HCT116 (cell line): Measurements from ENCODE around the gene RPUSD3. TPM values are rescaled to one million over a fixed set of nuclear protein-coding genes. Genes with fewer than 3 reads are reported as not detected.

Experiments
- ATAC-seq: fragments of 200-7000 bp; cut with Tn5 transposase; 2 replicates; pipeline ENCODE4 v1.9.1; 2020; ENCODE audit warnings: mild to moderate bottlenecking, moderate library complexity
- BruUV-seq: library from RNA; stranded (reverse); fragments of 400-500 nt; replicated peaks from 2 replicates; lab custom pipeline; 2021; lab: Mats Ljungman, UMichigan
- CTCF ChIA-PET: fragments of 300-600 bp; sonication (Branson Sonifier 250); formaldehyde crosslinking; loops from one replicate; lab custom pipeline; 2021; ENCODE audit warnings: antibody characterized with exemption; lab: Charles Lee
- POLR2A ChIA-PET: fragments of 300-600, 350-600 bp; sonication (Branson Sonifier 250); formaldehyde crosslinking; loops from one replicate; lab custom pipeline; 2021; ENCODE audit warnings: antibody characterized with exemption; lab: Charles Lee
- RAD21 ChIA-PET, 2 experiments: fragments of 300-600 bp; sonication (Branson Sonifier 250); formaldehyde crosslinking; loops; one replicate each; lab custom pipeline; 2023; ENCODE audit warnings: low total read pairs in 2 of 2; ENCODE audit not compliant: uncharacterized antibody in 2 of 2, unreplicated experiment in 2 of 2, low non-redundant PET in 1 of 2; lab: Charles Lee
- DNase-seq: peaks from one replicate; pipeline ENCODE4 v3.0.0-alpha.2; 2010; ENCODE audit warnings: low read depth, low spot score
- H2AFZ ChIP-seq: fragments of 200-600 bp; shearing (Covaris generic), sonication (generic); 2 replicates; pipeline ENCODE4 v1.6.1; 2017; ENCODE audit warnings: low read depth, mixed run types, mixed read lengths, antibody characterized with exemption, low read length; ENCODE audit not compliant: poor library complexity, severe bottlenecking
- H3K27ac ChIP-seq: 2 replicates; pipeline ENCODE4 v1.5.1; 2012; ENCODE audit warnings: low read depth, low read length
- H3K27me3 ChIP-seq: fragments of 200-600 bp; sonication (generic); 2 replicates; pipeline ENCODE4 v1.6.1; 2016; ENCODE audit warnings: mixed run types, low read length, mixed read lengths; ENCODE audit not compliant: insufficient read depth
- H3K36me3 ChIP-seq, 2 experiments: fragments of 200-500 bp in 1 of 2; fragments of 200-600 bp in 1 of 2; sonication (Bioruptor generic) in 1 of 2; sonication (generic) in 1 of 2; 2 replicates each; pipeline versions ENCODE4 v1.5.1 to v1.6.1; 2014 to 2016; ENCODE audit warnings: low read length in 2 of 2, inconsistent platforms in 1 of 2, mixed read lengths in 1 of 2, mixed run types in 1 of 2; ENCODE audit not compliant: insufficient read depth in 2 of 2, control insufficient read depth in 1 of 2
- H3K4me1 ChIP-seq, 2 experiments: fragments of 200-600 bp in 1 of 2; sonication (generic) in 1 of 2; 2 replicates each; pipeline versions ENCODE4 v1.5.1 to v1.6.1; 2012 to 2017; ENCODE audit warnings: low read length in 2 of 2, inconsistent platforms in 1 of 2, mild to moderate bottlenecking in 1 of 2, mixed read lengths in 1 of 2, mixed run types in 1 of 2, moderate library complexity in 1 of 2; ENCODE audit not compliant: insufficient read depth in 2 of 2, control insufficient read depth in 1 of 2
- H3K4me2 ChIP-seq: fragments of 200-600 bp; sonication (generic); 2 replicates; pipeline ENCODE4 v1.6.1; 2017; ENCODE audit warnings: mixed run types, low read length, mixed read lengths
- H3K4me3 ChIP-seq, 2 experiments: fragments of 200-600 bp in 1 of 2; sonication (generic) in 1 of 2; replicated peaks in 1 of 2; 2 replicates each; pipeline ENCODE4 v1.5.1; 2011 to 2016; ENCODE audit warnings: low read length in 2 of 2, control low read depth in 1 of 2, low read depth in 1 of 2, mild to moderate bottlenecking in 1 of 2, mixed read lengths in 1 of 2, mixed run types in 1 of 2
- H3K79me2 ChIP-seq: fragments of 200-600 bp; sonication (generic); 2 replicates; pipeline ENCODE4 v1.6.1; 2017; ENCODE audit warnings: mild to moderate bottlenecking, mixed run types, low read length, moderate library complexity, mixed read lengths; ENCODE audit not compliant: insufficient read depth
- H3K9ac ChIP-seq: fragments of 200-600 bp; sonication (generic); 2 replicates; pipeline ENCODE4 v1.6.1; 2016; ENCODE audit warnings: low read length, mixed read lengths
- H3K9me2 ChIP-seq: fragments of 200-600 bp; sonication (generic), shearing (Covaris generic); 2 replicates; pipeline ENCODE4 v1.6.1; 2017; ENCODE audit warnings: mixed run types, mild to moderate bottlenecking, moderate library complexity; ENCODE audit not compliant: insufficient read depth
- H3K9me3 ChIP-seq, 2 experiments: fragments of 200-500 bp in 1 of 2; fragments of 200-600 bp in 1 of 2; sonication (Bioruptor generic) in 1 of 2; sonication (generic) in 1 of 2; 2 replicates each; pipeline ENCODE4 v1.6.1; 2014 to 2017; ENCODE audit warnings: low read length in 2 of 2, mixed read lengths in 2 of 2, inconsistent platforms in 1 of 2, low read depth in 1 of 2, mild to moderate bottlenecking in 1 of 2, mixed run types in 1 of 2, moderate library complexity in 1 of 2; ENCODE audit not compliant: control insufficient read depth in 1 of 2, insufficient read depth in 1 of 2
- H4K20me1 ChIP-seq: fragments of 200-600 bp; sonication (generic), shearing (Covaris generic); 2 replicates; pipeline ENCODE4 v1.6.1; 2017; ENCODE audit warnings: mixed run types, mild to moderate bottlenecking, moderate library complexity; ENCODE audit not compliant: insufficient read depth
- ATF3 ChIP-seq: IDR thresholded peaks from 2 replicates; pipeline ENCODE4 v1.6.1; 2012
- CTCF ChIP-seq, 3 experiments: fragments of 200-600 bp in 1 of 3; sonication (generic) in 1 of 3; IDR thresholded peaks in 2 of 3; conservative IDR thresholded peaks in 1 of 3; 2 replicates each; pipeline ENCODE4 v1.5.1; 2012 to 2017; ENCODE audit warnings: low read depth in 2 of 3, low read length in 2 of 3, antibody characterized with exemption in 1 of 3, borderline replicate concordance in 1 of 3, control low read depth in 1 of 3, mild to moderate bottlenecking in 1 of 3, mixed read lengths in 1 of 3, mixed run types in 1 of 3, moderate library complexity in 1 of 3; ENCODE audit not compliant: insufficient read depth in 1 of 3
- EGR1 ChIP-seq: IDR thresholded peaks from 2 replicates; pipeline ENCODE4 v1.6.1; 2012; ENCODE audit warnings: low read depth
- ELF1 ChIP-seq: IDR thresholded peaks from 2 replicates; pipeline ENCODE4 v1.6.1; 2012; ENCODE audit warnings: low read depth, borderline replicate concordance
- EZH2 ChIP-seq: fragments of 200-600 bp; sonication (generic); IDR thresholded peaks from 2 replicates; pipeline ENCODE4 v1.6.1; 2017; ENCODE audit warnings: antibody characterized with exemption, mixed run types
- JUND ChIP-seq: IDR thresholded peaks from 2 replicates; pipeline ENCODE4 v1.6.1; 2012
- POLR2AphosphoS5 ChIP-seq: IDR thresholded peaks from 2 replicates; pipeline ENCODE4 v1.6.1; 2011; ENCODE audit warnings: mild to moderate bottlenecking, low read depth, low read length, moderate library complexity
- RAD21 ChIP-seq: IDR thresholded peaks from 2 replicates; pipeline ENCODE4 v1.6.1; 2012; ENCODE audit warnings: low read depth, mild to moderate bottlenecking
- REST ChIP-seq: IDR thresholded peaks from 2 replicates; pipeline ENCODE4 v1.6.1; 2012; ENCODE audit warnings: low read depth
- SIN3A ChIP-seq: IDR thresholded peaks from 2 replicates; pipeline ENCODE4 v1.6.1; 2012; ENCODE audit warnings: low read depth
- SRF ChIP-seq: IDR thresholded peaks from 2 replicates; pipeline ENCODE4 v1.6.1; 2012; ENCODE audit warnings: low read depth
- YY1 ChIP-seq: IDR thresholded peaks from 2 replicates; pipeline ENCODE4 v1.6.1; 2011; ENCODE audit warnings: low read length, low read depth, moderate library complexity, mild to moderate bottlenecking; ENCODE audit not compliant: insufficient replicate concordance; ENCODE audit errors: extremely low read depth
- intact Hi-C: fragments of 100-400 bp; cut with micrococcal nuclease; formaldehyde crosslinking; loops from 2 replicates; pipeline ENCODE4 v1.10.0; 2022
- total RNA-seq: library from RNA; stranded (reverse); gene quantifications from one replicate; pipeline ENCODE4 v1.2.1, GENCODE V29; 2021; ENCODE audit not compliant: unreplicated experiment
- TF ChIP-seq, protein P1 (sequence below): IDR thresholded peaks from 2 replicates; pipeline ENCODE4 v1.6.1; 2011; ENCODE audit warnings: mild to moderate bottlenecking, low read length, moderate library complexity; ENCODE audit not compliant: insufficient replicate concordance; ENCODE audit errors: extremely low read depth

RPUSD3 gene
- total RNA-seq, 1 experiment from 2014 or later = 58.0 TPM

- TF ChIP-seq ATF3 = no peak
- TF ChIP-seq, protein P1, sequence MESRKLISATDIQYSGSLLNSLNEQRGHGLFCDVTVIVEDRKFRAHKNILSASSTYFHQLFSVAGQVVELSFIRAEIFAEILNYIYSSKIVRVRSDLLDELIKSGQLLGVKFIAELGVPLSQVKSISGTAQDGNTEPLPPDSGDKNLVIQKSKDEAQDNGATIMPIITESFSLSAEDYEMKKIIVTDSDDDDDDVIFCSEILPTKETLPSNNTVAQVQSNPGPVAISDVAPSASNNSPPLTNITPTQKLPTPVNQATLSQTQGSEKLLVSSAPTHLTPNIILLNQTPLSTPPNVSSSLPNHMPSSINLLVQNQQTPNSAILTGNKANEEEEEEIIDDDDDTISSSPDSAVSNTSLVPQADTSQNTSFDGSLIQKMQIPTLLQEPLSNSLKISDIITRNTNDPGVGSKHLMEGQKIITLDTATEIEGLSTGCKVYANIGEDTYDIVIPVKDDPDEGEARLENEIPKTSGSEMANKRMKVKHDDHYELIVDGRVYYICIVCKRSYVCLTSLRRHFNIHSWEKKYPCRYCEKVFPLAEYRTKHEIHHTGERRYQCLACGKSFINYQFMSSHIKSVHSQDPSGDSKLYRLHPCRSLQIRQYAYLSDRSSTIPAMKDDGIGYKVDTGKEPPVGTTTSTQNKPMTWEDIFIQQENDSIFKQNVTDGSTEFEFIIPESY = no peak
- no peak for TF ChIP-seq YY1
These were observed 46.4 kb downstream of the RPUSD3 start (continued) for GRCh38 chr3:9797196-9797945.

GRCh38 chr3:9795207-9795606 is 48.6 kb downstream of the RPUSD3 start:
- Histone ChIP-seq H3K27me3 (no peaks in the 10 kb centered on the region), H3K9me2 (no peaks in the 10 kb centered on the region), H3K36me3 (peaks cover 30 to 42% of the 10 kb centered on the region in 2 experiments), H3K4me2 (no peak overlapping the region), H3K9ac (no peak overlapping the region), H3K4me1 (peaks cover 0 to 18% of the 10 kb centered on the region in 2 experiments; a peak in 3 of 4 replicates), H3K4me3 (no peak overlapping the region), H4K20me1 (no peaks in the 10 kb centered on the region), H3K9me3 (no peaks in the 10 kb centered on the region), H2AFZ (no peak overlapping the region), H3K27ac (no peak overlapping the region), H3K79me2 (peaks cover 70% of the 10 kb centered on the region)
- ChIA-PET RAD21 (no interaction called here), CTCF (interaction anchor here (1.0 kb wide), 1 partner anchor 151 kb away, joined by 3 read pairs; no protein-coding TSS in a partner anchor), POLR2A (no interaction called here)
- intact Hi-C loops = no loop called here
- BruUV-seq = no TSS peak
- ATAC-seq (no peak), DNase-seq (no peak)
- no peak for TF ChIP-seq SIN3A
- no peak for TF ChIP-seq EZH2
- TF ChIP-seq ELF1 = no peak
- TF ChIP-seq POLR2AphosphoS5 = no peak
- TF ChIP-seq EGR1 = no peak
- no peak for TF ChIP-seq CTCF (IDR thresholded peaks at IDR 0.05 in 2 of 3, conservative IDR thresholded peaks at IDR 0.05 in 1 of 3; ENCODE audit: borderline replicate concordance in 1 of 3, insufficient read depth in 1 of 3, low read depth in 2 of 3, low read length in 2 of 3)
- TF ChIP-seq JUND = no peak
- no peak for TF ChIP-seq YY1
- no peak for TF ChIP-seq RAD21
- no peak for TF ChIP-seq REST
- TF ChIP-seq, protein P1 = no peak
- no peak for TF ChIP-seq SRF
